Measurements from ENCODE around the gene AICDA.

GRCh38 chr12:8605057-8605456 lies 7.6 kb downstream of the AICDA start:
- TF ChIP-seq CTCF (conservative IDR thresholded peaks at IDR 0.05 in 1 of 2, IDR thresholded peaks at IDR 0.05 in 1 of 2; ENCODE audit: extremely low read depth in 1 of 2, insufficient read depth in 1 of 2, low read depth in 1 of 2, low read length in 2 of 2) (no peak), EZH2 (IDR thresholded peaks at IDR 0.05; ENCODE audit: borderline replicate concordance, low read length) (no peak)
